Right ventricle myocardium inferior (tissue), 1 donor: ENCODE results near the gene NEFH. TPM values are rescaled to one million over a fixed set of nuclear protein-coding genes. Genes with fewer than 3 reads are reported as not detected.
A peak's percentile ranks its signal among the peaks of the same experiment; 100 is the strongest.
"Not testable (repeated sequence)": the region's sequence is repeated elsewhere in the genome, so short reads cannot be mapped to it uniquely, and the experiment has no call there.

ENCODE experiments used
- ATAC-seq: fragments of 200-7000 bp; cut with Tn5 transposase; one replicate; pipeline ENCODE4 v1.9.1; 2020; ENCODE audit warnings: mild to moderate bottlenecking, moderate library complexity
- DNase-seq: peaks from one replicate; pipeline ENCODE4 v3.0.0; 2021; ENCODE audit errors: missing footprints
- intact Hi-C: fragments of 100-400 bp; cut with DNase I; formaldehyde crosslinking; loops from one replicate; pipeline ENCODE4 v1.11.0; 2022
- total RNA-seq: library from RNA; stranded (reverse); fragmentation: NEBNext Ultra II Directional; extraction: Animal tissue kit (Norgen Biotek cat#: 25700); gene quantifications from one replicate; pipeline ENCODE4 v1.2.1, GENCODE V29; 2021
- donor health status: DM: no; HTN: yes; CAD: no; lungs with severe emphysema.

NEFH gene
- total RNA-seq, 1 donor from 2014 or later, result 0.27 TPM

GRCh38 chr22:29484642-29485041 lies 4.6 kb downstream of the NEFH start:
- DNase-seq (no peak), ATAC-seq (no peak)
- intact Hi-C loops, result no loop called here

GRCh38 chr22:29485448-29485847 lies 5.4 kb downstream of the NEFH start:
- no peak for ATAC-seq
- intact Hi-C loops, result no loop called here

GRCh38 chr22:29487426-29487986 lies 7.5 kb downstream of the NEFH start:
- intact Hi-C loops, result no loop called here
- DNase-seq (no peak), ATAC-seq (no peak)

More at GRCh38 chr22:29485448-29485847, 5.4 kb downstream of the NEFH start:
- no peak for DNase-seq

- ATAC-seq, intact Hi-C loops, DNase-seq: not testable (repeated sequence)
Observed at GRCh38 chr22:29489127-29489780, 9.2 kb downstream of the NEFH start.

- intact Hi-C loops, result no loop called here
- ATAC-seq, result no peak
- DNase-seq, result no peak
Observed at GRCh38 chr22:29491012-29491411, 11.0 kb downstream of the NEFH start.

GRCh38 chr22:29493636-29494035 lies 13.6 kb downstream of the NEFH start:
- intact Hi-C loops, result no loop called here
- ATAC-seq (no peak), DNase-seq (no peak)

- ATAC-seq, result no peak
- DNase-seq, result no peak
- intact Hi-C loops, result no loop called here
Observed at GRCh38 chr22:29499852-29500251, 19.8 kb downstream of the NEFH start.

- peak; percentile 78 for ATAC-seq
- intact Hi-C loops, result no loop called here
Observed at GRCh38 chr22:29503811-29504372, 23.9 kb downstream of the NEFH start.

GRCh38 chr22:29509298-29509697 lies 29.3 kb downstream of the NEFH start:
- ATAC-seq, result peak; percentile 64
- intact Hi-C loops, result no loop called here
- no peak for DNase-seq

More at GRCh38 chr22:29503811-29504372, 23.9 kb downstream of the NEFH start:
- no peak for DNase-seq

GRCh38 chr22:29509815-29510214 lies 29.8 kb downstream of the NEFH start:
- DNase-seq (no peak), ATAC-seq (no peak)
- intact Hi-C loops, result no loop called here

- no peak for DNase-seq
- intact Hi-C loops, result no loop called here
- ATAC-seq, result no peak
Observed at GRCh38 chr22:29510542-29510941, 30.5 kb downstream of the NEFH start.

GRCh38 chr22:29511126-29511862 lies 31.3 kb downstream of the NEFH start:
- ATAC-seq (no peak), DNase-seq (no peak)
- intact Hi-C loops, result no loop called here

GRCh38 chr22:29512031-29512430 lies 32.0 kb downstream of the NEFH start:
- no peak for DNase-seq
- ATAC-seq, result no peak
- intact Hi-C loops, result no loop called here

GRCh38 chr22:29517215-29517908 lies 37.3 kb downstream of the NEFH start:
- ATAC-seq, result peak; percentile 83
- DNase-seq, result no peak
- intact Hi-C loops, result no loop called here

- ATAC-seq (no peak), DNase-seq (no peak)
- intact Hi-C loops, result no loop called here
Observed at GRCh38 chr22:29518427-29518826, 38.4 kb downstream of the NEFH start.

GRCh38 chr22:29519996-29520395 lies 40.0 kb downstream of the NEFH start:
- intact Hi-C loops, result no loop called here
- DNase-seq (no peak), ATAC-seq (no peak)

- intact Hi-C loops, result no loop called here
- ATAC-seq (no peak), DNase-seq (no peak)
Observed at GRCh38 chr22:29520851-29521250, 40.8 kb downstream of the NEFH start.

GRCh38 chr22:29521526-29521925 lies 41.5 kb downstream of the NEFH start:
- no peak for DNase-seq
- ATAC-seq, result no peak
- intact Hi-C loops, result no loop called here

- DNase-seq (no peak), ATAC-seq (no peak)
- intact Hi-C loops, result loop anchor here (2.0 kb wide), 1 partner anchor 129 kb away; no protein-coding TSS in a partner anchor
Observed at GRCh38 chr22:29523761-29524160, 43.7 kb downstream of the NEFH start.
